ENCODE data around the gene ALG12.

DNA sequence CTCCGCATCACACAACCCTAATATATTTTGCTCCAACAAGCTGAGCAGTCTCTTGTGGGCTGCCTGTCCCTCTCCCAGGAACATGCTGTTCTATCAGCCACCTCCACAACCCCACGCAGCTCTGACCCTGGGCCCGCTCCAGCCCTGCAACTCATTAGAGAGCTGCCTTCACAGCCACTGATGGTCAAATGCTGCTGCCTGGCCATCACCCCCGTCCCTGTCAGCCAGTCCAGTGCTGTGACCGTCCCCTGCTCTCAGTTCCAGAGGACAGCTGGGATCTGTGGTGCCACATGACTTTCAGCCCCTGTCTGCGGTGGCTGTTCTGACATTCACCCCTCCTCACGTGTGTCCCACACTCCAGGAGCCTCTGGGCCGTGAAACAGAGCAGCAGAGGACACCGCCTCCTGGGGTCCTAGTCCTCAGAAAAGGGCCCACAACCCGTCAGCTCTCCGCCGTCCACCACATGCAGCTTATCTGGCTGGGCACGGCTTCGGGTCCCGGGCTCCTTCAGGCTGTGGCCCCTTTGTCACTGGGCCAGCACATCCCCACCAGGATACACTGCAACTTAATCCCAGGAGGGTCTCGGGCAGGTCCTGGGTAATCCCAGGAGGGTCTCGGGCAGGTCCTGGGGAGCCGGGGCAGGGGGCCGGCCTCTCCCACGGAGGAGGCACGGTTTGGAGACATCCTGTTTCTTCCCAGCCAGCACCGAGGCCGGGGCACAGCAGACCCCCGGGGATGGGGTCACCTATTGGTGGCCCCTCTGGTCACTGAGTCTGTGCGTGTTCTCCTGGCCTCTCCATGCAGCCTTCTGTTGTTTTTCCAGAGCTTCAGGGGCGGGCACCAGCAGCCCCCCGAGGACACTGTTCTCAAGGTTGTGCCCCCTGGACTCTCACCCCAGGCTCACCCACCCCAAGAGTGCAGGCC lies 15.3 kb upstream of the ALG12 start:
- TF ChIP-seq POLR2AphosphoS5 (IDR thresholded peaks at IDR 0.05; ENCODE audit: low read depth, low read length) (no peak), REST (IDR thresholded peaks at IDR 0.05; ENCODE audit: low read depth) (no peak), ATF3 (IDR thresholded peaks at IDR 0.05) (no peak), EZH2phosphoT487 (IDR thresholded peaks at IDR 0.05; ENCODE audit: borderline replicate concordance) (no peak), RAD21 (IDR thresholded peaks at IDR 0.05; ENCODE audit: low read depth) (no peak), ZNF274 (IDR thresholded peaks at IDR 0.05; ENCODE audit: low read depth, low read length) (no peak), CEBPB (IDR thresholded peaks at IDR 0.05; ENCODE audit: low read depth) (no peak), TCF7L2 (IDR thresholded peaks at IDR 0.05; ENCODE audit: borderline replicate concordance, extremely low read depth, insufficient read depth, insufficient read length) (no peak)
- TF ChIP-seq, protein P1, sequence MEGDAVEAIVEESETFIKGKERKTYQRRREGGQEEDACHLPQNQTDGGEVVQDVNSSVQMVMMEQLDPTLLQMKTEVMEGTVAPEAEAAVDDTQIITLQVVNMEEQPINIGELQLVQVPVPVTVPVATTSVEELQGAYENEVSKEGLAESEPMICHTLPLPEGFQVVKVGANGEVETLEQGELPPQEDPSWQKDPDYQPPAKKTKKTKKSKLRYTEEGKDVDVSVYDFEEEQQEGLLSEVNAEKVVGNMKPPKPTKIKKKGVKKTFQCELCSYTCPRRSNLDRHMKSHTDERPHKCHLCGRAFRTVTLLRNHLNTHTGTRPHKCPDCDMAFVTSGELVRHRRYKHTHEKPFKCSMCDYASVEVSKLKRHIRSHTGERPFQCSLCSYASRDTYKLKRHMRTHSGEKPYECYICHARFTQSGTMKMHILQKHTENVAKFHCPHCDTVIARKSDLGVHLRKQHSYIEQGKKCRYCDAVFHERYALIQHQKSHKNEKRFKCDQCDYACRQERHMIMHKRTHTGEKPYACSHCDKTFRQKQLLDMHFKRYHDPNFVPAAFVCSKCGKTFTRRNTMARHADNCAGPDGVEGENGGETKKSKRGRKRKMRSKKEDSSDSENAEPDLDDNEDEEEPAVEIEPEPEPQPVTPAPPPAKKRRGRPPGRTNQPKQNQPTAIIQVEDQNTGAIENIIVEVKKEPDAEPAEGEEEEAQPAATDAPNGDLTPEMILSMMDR (IDR thresholded peaks at IDR 0.05 in 2 of 3, conservative IDR thresholded peaks at IDR 0.05 in 1 of 3; ENCODE audit: borderline replicate concordance in 1 of 3, insufficient read depth in 1 of 3, low read depth in 2 of 3, low read length in 2 of 3) = no peak
